Fibroblast of lung (primary cell): Measurements from ENCODE around the gene PCSK9. TPM values are rescaled to one million over a fixed set of nuclear protein-coding genes. Genes with fewer than 3 reads are reported as not detected.
A peak's percentile ranks its signal among the peaks of the same experiment; 100 is the strongest.

Experiments used
- DNase-seq, 2 donors: peaks; one replicate each; pipeline versions ENCODE4 v3.0.0 to v3.0.0-alpha.2; 2010; ENCODE audit warnings: low read depth in 2 of 2
- H2AFZ ChIP-seq: 2 replicates; pipeline ENCODE4 v1.5.1; 2012; ENCODE audit warnings: low read length, control low read depth, inconsistent platforms
- H3K27ac ChIP-seq: 2 replicates; pipeline ENCODE4 v1.5.1; 2011; ENCODE audit warnings: low read length, control low read depth; ENCODE audit not compliant: insufficient read depth
- H3K27me3 ChIP-seq: 2 replicates; pipeline ENCODE4 v1.5.1; 2011; ENCODE audit warnings: mild to moderate bottlenecking, low read length; ENCODE audit not compliant: control insufficient read depth, insufficient read depth
- H3K36me3 ChIP-seq: 2 replicates; pipeline ENCODE4 v1.5.1; 2011; ENCODE audit warnings: low read length; ENCODE audit not compliant: control insufficient read depth, insufficient read depth
- H3K4me1 ChIP-seq: 2 replicates; pipeline ENCODE4 v1.5.1; 2011; ENCODE audit warnings: low read length; ENCODE audit not compliant: control insufficient read depth, insufficient read depth; ENCODE audit errors: extremely low read depth
- H3K4me2 ChIP-seq: 2 replicates; pipeline ENCODE4 v1.5.1; 2011; ENCODE audit warnings: low read length, control low read depth; ENCODE audit not compliant: insufficient read depth; ENCODE audit errors: extremely low read depth
- H3K4me3 ChIP-seq, 4 experiments: fragments of 200-600 bp in 1 of 4; sonication (generic) in 1 of 4; replicated peaks in 1 of 4; 2 replicates each; pipeline ENCODE4 v1.5.1; 2011 to 2016; ENCODE audit warnings: low read length in 4 of 4, low read depth in 3 of 4, mild to moderate bottlenecking in 3 of 4, control low read depth in 2 of 4, inconsistent platforms in 1 of 4, mixed read lengths in 1 of 4; ENCODE audit not compliant: insufficient read depth in 1 of 4; ENCODE audit errors: control extremely low read depth in 1 of 4
- H3K79me2 ChIP-seq: 2 replicates; pipeline ENCODE4 v1.5.1; 2012; ENCODE audit warnings: mild to moderate bottlenecking, low read length, inconsistent platforms; ENCODE audit not compliant: control insufficient read depth, insufficient read depth
- H3K9ac ChIP-seq: 2 replicates; pipeline ENCODE4 v1.5.1; 2011; ENCODE audit warnings: mild to moderate bottlenecking, low read length, control low read depth; ENCODE audit not compliant: insufficient read depth
- H3K9me3 ChIP-seq: 2 replicates; pipeline ENCODE4 v1.5.1; 2012; ENCODE audit warnings: low read depth, low read length; ENCODE audit not compliant: control insufficient read depth, insufficient read depth
- H4K20me1 ChIP-seq: 2 replicates; pipeline ENCODE4 v1.5.1; 2011; ENCODE audit warnings: low read length; ENCODE audit not compliant: control insufficient read depth, insufficient read depth; ENCODE audit errors: extremely low read depth
- CTCF ChIP-seq, 2 donors: IDR thresholded peaks in 1 of 2; conservative IDR thresholded peaks in 1 of 2; 1 replicate in 1 of 2; 2 replicates in 1 of 2; pipeline ENCODE4 v1.5.1; 2011 to 2012; ENCODE audit warnings: low read length in 2 of 2, control low read depth in 1 of 2, inconsistent platforms in 1 of 2, low read depth in 1 of 2, mild to moderate bottlenecking in 1 of 2
- EZH2 ChIP-seq: IDR thresholded peaks from 2 replicates; pipeline ENCODE4 v1.5.1; 2012; ENCODE audit warnings: low read length, control low read depth, mild to moderate bottlenecking; ENCODE audit errors: missing control alignments
- polyA plus RNA-seq, 2 donors: library from polyadenylated mRNA; depleted of rRNA in 1 of 2; stranded (reverse) in 1 of 2; unstranded in 1 of 2; fragments of >200 nt; gene quantifications; 2 replicates each; pipeline ENCODE4 v1.2.1, GENCODE V29; 2011 to 2012; ENCODE audit warnings: missing spikeins in 1 of 2
- total RNA-seq: library from RNA; depleted of rRNA; stranded (reverse); fragments of >200 nt; gene quantifications from 2 replicates; pipeline ENCODE4 v1.2.1, GENCODE V29; 2014

PCSK9 gene
- total and polyA plus RNA-seq, 2 donors (not counting 1 experiment from before 2014, with no cell fraction given), result 0.70 to 2.0 TPM

DNA sequence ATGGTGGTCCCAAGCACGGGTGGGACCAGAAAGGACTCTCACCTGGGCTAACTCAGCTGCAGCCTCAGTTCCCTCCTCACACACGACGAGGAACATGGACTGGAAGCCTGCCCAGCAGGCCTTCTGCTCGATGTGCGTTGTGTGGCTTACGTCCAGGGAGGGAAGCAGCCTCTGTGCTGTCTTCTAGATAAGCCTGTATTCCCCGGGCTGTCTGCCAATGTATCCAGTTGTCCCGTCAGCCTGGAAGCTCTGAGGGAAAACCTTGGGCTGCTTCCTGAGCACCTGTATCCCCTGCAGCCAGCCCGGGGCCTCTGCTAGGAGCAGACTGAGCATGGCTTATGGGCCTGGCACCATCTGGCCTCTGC lies 10.5 kb downstream of the PCSK9 start:
- Histone ChIP-seq H3K36me3 (no peaks in the 10 kb centered on the region), H3K27ac (no peak overlapping the region), H3K4me2 (no peak overlapping the region), H3K9ac (no peak overlapping the region), H3K27me3 (peaks cover 3% of the 10 kb centered on the region), H3K4me1 (no peaks in the 10 kb centered on the region), H2AFZ (no peak overlapping the region), H3K9me3 (no peaks in the 10 kb centered on the region), H3K79me2 (no peaks in the 10 kb centered on the region), H3K4me3 (no peak overlapping the region), H4K20me1 (no peaks in the 10 kb centered on the region)
- DNase-seq, result peak; percentile 51 to 62
- TF ChIP-seq CTCF (conservative IDR thresholded peaks at IDR 0.05 in 1 of 2, IDR thresholded peaks at IDR 0.05 in 1 of 2; ENCODE audit: low read depth in 1 of 2, low read length in 2 of 2) (no peak), EZH2 (no peak)

- TF ChIP-seq EZH2 (no peak), CTCF (conservative IDR thresholded peaks at IDR 0.05 in 1 of 2, IDR thresholded peaks at IDR 0.05 in 1 of 2; ENCODE audit: low read depth in 1 of 2, low read length in 2 of 2) (no peak)
- H3K27ac ChIP-seq, result no peak overlapping the region
Measured at GRCh38 chr1:55050283-55050682, 10.9 kb downstream of the PCSK9 start.

DNA sequence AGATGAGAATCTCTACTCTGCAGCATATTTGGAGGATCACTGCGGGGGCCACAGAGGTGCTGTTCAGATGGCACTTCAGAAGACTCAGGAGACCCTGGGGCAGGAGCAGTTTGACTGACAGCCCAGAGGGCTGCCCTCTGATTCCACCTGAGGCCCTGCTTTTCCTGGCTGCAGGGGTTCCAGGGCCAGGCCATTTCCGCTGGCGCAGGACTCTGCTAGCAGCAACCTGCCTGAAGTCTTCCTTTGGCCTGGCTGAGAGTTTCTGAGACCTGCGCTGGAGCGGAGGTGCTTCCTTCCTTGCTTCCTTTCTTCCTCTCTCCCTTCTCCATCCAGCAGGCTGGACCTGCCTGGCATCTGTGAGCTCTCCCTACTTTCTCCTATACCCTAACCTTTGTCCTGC lies 11.8 kb downstream of the PCSK9 start:
- Histone ChIP-seq H3K27me3 (peaks cover 3% of the 10 kb centered on the region), H3K9ac (no peak overlapping the region), H4K20me1 (no peaks in the 10 kb centered on the region), H3K79me2 (no peaks in the 10 kb centered on the region), H3K4me1 (no peaks in the 10 kb centered on the region), H3K9me3 (no peaks in the 10 kb centered on the region), H2AFZ (no peak overlapping the region), H3K4me2 (no peak overlapping the region), H3K4me3 (no peak overlapping the region), H3K36me3 (no peaks in the 10 kb centered on the region), H3K27ac (no peak overlapping the region)
- no peak for DNase-seq
- TF ChIP-seq CTCF (conservative IDR thresholded peaks at IDR 0.05 in 1 of 2, IDR thresholded peaks at IDR 0.05 in 1 of 2; ENCODE audit: low read depth in 1 of 2, low read length in 2 of 2) (no peak), EZH2 (no peak)

More at GRCh38 chr1:55050283-55050682, 10.9 kb downstream of the PCSK9 start:
- H3K4me3 ChIP-seq, result no peak overlapping the region
- peaks cover 3% of the 10 kb centered on the region for H3K27me3 ChIP-seq
- no peaks in the 10 kb centered on the region for H4K20me1 ChIP-seq
- no peak overlapping the region for H3K9ac ChIP-seq
- DNase-seq, result peak; percentile 62 to 68
- H3K79me2 ChIP-seq, result no peaks in the 10 kb centered on the region
- no peaks in the 10 kb centered on the region for H3K36me3 ChIP-seq
- no peak overlapping the region for H2AFZ ChIP-seq
- no peaks in the 10 kb centered on the region for H3K4me1 ChIP-seq
- H3K4me2 ChIP-seq, result no peak overlapping the region
- no peaks in the 10 kb centered on the region for H3K9me3 ChIP-seq
